HepG2 (cell line): Measurements from ENCODE around the gene JPH4. TPM values are rescaled to one million over a fixed set of nuclear protein-coding genes. Genes with fewer than 3 reads are reported as not detected.

Experiments used
- BCL3 ChIP-seq: sonication (generic); formaldehyde crosslinking; IDR thresholded peaks from 2 replicates; pipeline ENCODE4 v1.5.1; 2020; ENCODE audit warnings: mild to moderate bottlenecking, missing genetic modification reagents, moderate library complexity
- CCAR2 ChIP-seq: fragments of 200-400 bp; formaldehyde crosslinking; optimal IDR thresholded peaks from 2 replicates; pipeline ENCODE3; 2018; ENCODE audit warnings: low read depth, mild to moderate bottlenecking, low read length, moderate library complexity
- CTCF ChIP-seq: sonication (generic); formaldehyde crosslinking; IDR thresholded peaks from 2 replicates; pipeline ENCODE4 v1.5.0; 2020; ENCODE audit warnings: mild to moderate bottlenecking, missing genetic modification reagents, moderate library complexity
- FOXO4 ChIP-seq: sonication (generic); formaldehyde crosslinking; conservative IDR thresholded peaks from 2 replicates; pipeline ENCODE4 v1.8.1; 2023; ENCODE audit warnings: missing genetic modification reagents
- GTF2F1 ChIP-seq: fragments of 150-350 bp; IDR thresholded peaks from 2 replicates; pipeline ENCODE4 v1.6.1; 2014; ENCODE audit warnings: low read length
- KDM2A ChIP-seq: sonication (generic); formaldehyde crosslinking; IDR thresholded peaks from 2 replicates; pipeline ENCODE4 v1.4.0; 2020; ENCODE audit warnings: low read depth, missing genetic modification reagents, borderline replicate concordance
- PCBP1 ChIP-seq: fragments of 200-400 bp; formaldehyde crosslinking; IDR thresholded peaks from 2 replicates; pipeline ENCODE4 v1.6.1; 2017; ENCODE audit warnings: mild to moderate bottlenecking, low read depth, low read length, borderline replicate concordance
- POLR2A ChIP-seq, 2 experiments: IDR thresholded peaks; 2 replicates each; pipeline ENCODE4 v1.6.1; 2011; ENCODE audit warnings: low read depth in 2 of 2, low read length in 2 of 2, mild to moderate bottlenecking in 1 of 2, moderate library complexity in 1 of 2; ENCODE audit not compliant: insufficient read depth in 1 of 2
- PRDM4 ChIP-seq: sonication (generic); formaldehyde crosslinking; IDR thresholded peaks from 2 replicates; pipeline ENCODE4 v1.9.0; 2021; ENCODE audit warnings: missing genetic modification reagents, borderline replicate concordance
- RCOR2 ChIP-seq: IDR thresholded peaks from 2 replicates; pipeline ENCODE4 v1.6.1; 2016; ENCODE audit warnings: missing biosample characterization, missing genetic modification reagents
- SKI ChIP-seq: fragments of 450-650 bp; IDR thresholded peaks from one replicate; pipeline ENCODE4 v1.6.1; 2018; ENCODE audit warnings: mild to moderate bottlenecking; ENCODE audit not compliant: partially characterized antibody
- SMARCE1 ChIP-seq: fragments of 450-650 bp; IDR thresholded peaks from 2 replicates; pipeline ENCODE4 v1.6.1; 2017; ENCODE audit warnings: borderline replicate concordance
- SMYD3 ChIP-seq: sonication (generic); formaldehyde crosslinking; IDR thresholded peaks from 2 replicates; pipeline ENCODE4 v1.8.1; 2023; ENCODE audit warnings: mild to moderate bottlenecking, missing genetic modification reagents
- ZBTB2 ChIP-seq: sonication (generic); formaldehyde crosslinking; IDR thresholded peaks from 2 replicates; pipeline ENCODE4 v1.8.0; 2022; ENCODE audit warnings: low read depth, missing genetic modification reagents
- ZBTB20 ChIP-seq: sonication (generic); formaldehyde crosslinking; IDR thresholded peaks from 2 replicates; pipeline ENCODE4 v1.8.1; 2023; ENCODE audit warnings: missing genetic modification reagents, low read depth, mild to moderate bottlenecking, borderline replicate concordance
- ZNF276 ChIP-seq: sonication (generic); formaldehyde crosslinking; IDR thresholded peaks from 2 replicates; pipeline ENCODE4 v1.4.0; 2020; ENCODE audit warnings: mild to moderate bottlenecking, low read depth, missing genetic modification reagents
- ZNF552 ChIP-seq: sonication (generic); formaldehyde crosslinking; IDR thresholded peaks from 2 replicates; pipeline ENCODE4 v1.9.0; 2022; ENCODE audit warnings: missing genetic modification reagents, mild to moderate bottlenecking, borderline replicate concordance
- ZNF580 ChIP-seq: IDR thresholded peaks from 2 replicates; pipeline ENCODE4 v1.6.1; 2016; ENCODE audit warnings: low read depth, borderline replicate concordance
- polyA plus RNA-seq, 8 experiments: library from polyadenylated mRNA; depleted of rRNA in 3 of 8; stranded (reverse) in 7 of 8; unstranded in 1 of 8; fragments of >200 nt; fragmentation: Illumina TruSeq in 4 of 8; extraction: Trizol in 4 of 8; gene quantifications; 2 replicates each; pipeline versions ENCODE4 v1.2.1 to v1.2.3, GENCODE V29; 2011 to 2016; ENCODE audit warnings: low read depth in 4 of 8, missing spikeins in 1 of 8, mixed read lengths in 1 of 8; ENCODE audit not compliant: insufficient read depth in 1 of 8
- total RNA-seq, 5 experiments: library from RNA; depleted of rRNA; stranded (reverse); fragments of >200 nt; fragmentation: Illumina TruSeq; extraction: Trizol; gene quantifications; 2 replicates each; pipeline ENCODE4 v1.2.3, GENCODE V29; 2016; ENCODE audit warnings: low read depth in 1 of 5

JPH4 gene
- total and polyA plus RNA-seq, 2 of the 13 experiments (the other 11 are each of a cell fraction or from before 2014, with no cell fraction given): 0.08 to 0.22 TPM

- TF ChIP-seq CCAR2 (peak; percentile 59), PCBP1 (no peak), ZNF552 (CRISPR knock-in tag) (no peak), RCOR2 (CRISPR knock-in tag) (no peak), ZNF580 (CRISPR knock-in tag) (no peak), SMYD3 (CRISPR knock-in tag) (no peak), ZBTB2 (CRISPR knock-in tag) (no peak), SKI (no peak), GTF2F1 (no peak), FOXO4 (CRISPR knock-in tag) (no peak), BCL3 (CRISPR knock-in tag) (no peak), KDM2A (CRISPR knock-in tag) (peak; percentile 26; the same call in 1 of the 2 replicates), ZBTB20 (CRISPR knock-in tag) (0 out of 2 replicates have a peak, but pooled peaks have one; percentile 45), POLR2A (IDR thresholded peaks at IDR 0.05; ENCODE audit: insufficient read depth in 1 of 2, low read depth in 2 of 2, low read length in 2 of 2) (no peak), SMARCE1 (no peak), ZNF276 (no peak), CTCF (peak; percentile 38; the same call in 1 of the 2 replicates), PRDM4 (no peak)
These were observed 9.0 kb downstream of the JPH4 start (continued) for GRCh38 chr14:23569443-23570151.
